H1 (cell line): Measurements from ENCODE around the gene ZNF106. TPM values are rescaled to one million over a fixed set of nuclear protein-coding genes. Genes with fewer than 3 reads are reported as not detected.

Experiments used
- ASH2L ChIP-seq: fragments of 200-600, 300-600 bp; sonication (generic); IDR thresholded peaks from one replicate; pipeline ENCODE4 v1.7.1; 2017; ENCODE audit warnings: low read length
- ATF2 ChIP-seq: IDR thresholded peaks from 2 replicates; pipeline ENCODE4 v1.6.1; 2012; ENCODE audit warnings: low read length, inconsistent platforms
- KDM5A ChIP-seq: fragments of 200-600 bp; IDR thresholded peaks from 2 replicates; pipeline ENCODE4 v1.7.1; 2012; ENCODE audit warnings: mild to moderate bottlenecking, low read length, inconsistent platforms, mixed read lengths
- POLR2A ChIP-seq, 2 experiments: IDR thresholded peaks; 1 replicate in 1 of 2; 2 replicates in 1 of 2; pipeline ENCODE4 v1.6.1; 2011; ENCODE audit warnings: low read depth in 2 of 2, low read length in 2 of 2, mild to moderate bottlenecking in 2 of 2; ENCODE audit errors: control extremely low read depth in 1 of 2
- POLR2AphosphoS5 ChIP-seq: IDR thresholded peaks from 2 replicates; pipeline ENCODE4 v1.6.1; 2011; ENCODE audit warnings: low read depth, low read length
- RXRA ChIP-seq: IDR thresholded peaks from 2 replicates; pipeline ENCODE4 v1.6.1; 2011; ENCODE audit warnings: low read depth, mild to moderate bottlenecking, low read length, moderate library complexity; ENCODE audit not compliant: insufficient read depth
- TBP ChIP-seq: IDR thresholded peaks from 2 replicates; pipeline ENCODE4 v1.6.1; 2011; ENCODE audit warnings: low read depth, low read length, improper control_type of control experiment
- USF2 ChIP-seq: IDR thresholded peaks from 2 replicates; pipeline ENCODE4 v1.6.1; 2011; ENCODE audit warnings: low read length, improper control_type of control experiment
- polyA plus RNA-seq, 7 experiments: library from polyadenylated mRNA; depleted of rRNA in 3 of 7; stranded (reverse) in 5 of 7; unstranded in 2 of 7; fragments of >200 nt in 5 of 7; fragments of 200-250 nt in 2 of 7; gene quantifications; 1 replicate in 5 of 7; 2 replicates in 1 of 7; 4 replicates in 1 of 7; pipeline versions ENCODE4 v1.2.1 to v1.2.3, GENCODE V29; 2011 to 2013; ENCODE audit warnings: missing spikeins in 2 of 7, mixed read lengths in 2 of 7
- total RNA-seq: library from RNA; stranded (reverse); fragmentation: NEBNext Ultra II Directional; extraction: Animal tissue kit (Norgen Biotek cat#: 25700); gene quantifications from 2 replicates; pipeline ENCODE4 v1.2.1, GENCODE V29; 2021

ZNF106 gene
- total and polyA plus RNA-seq, 2 of the 8 experiments (the other 6 are each of a cell fraction or from before 2014, with no cell fraction given) = 18.2 to 62.0 TPM

GRCh38 chr15:42503825-42504224 lies 12.9 kb upstream of the ZNF106 start (continued):
- TF ChIP-seq ATF2 = no peak
- TF ChIP-seq KDM5A = no peak
- TF ChIP-seq POLR2A (IDR thresholded peaks at IDR 0.05; ENCODE audit: control extremely low read depth in 1 of 2, low read depth in 2 of 2, low read length in 2 of 2) = no peak
- no peak for TF ChIP-seq USF2
- no peak for TF ChIP-seq POLR2AphosphoS5
- no peak for TF ChIP-seq ASH2L
- TF ChIP-seq RXRA = no peak
- TF ChIP-seq TBP = no peak
